ENCODE data around the gene ZNF583.

Gene ZNF583

DNA sequence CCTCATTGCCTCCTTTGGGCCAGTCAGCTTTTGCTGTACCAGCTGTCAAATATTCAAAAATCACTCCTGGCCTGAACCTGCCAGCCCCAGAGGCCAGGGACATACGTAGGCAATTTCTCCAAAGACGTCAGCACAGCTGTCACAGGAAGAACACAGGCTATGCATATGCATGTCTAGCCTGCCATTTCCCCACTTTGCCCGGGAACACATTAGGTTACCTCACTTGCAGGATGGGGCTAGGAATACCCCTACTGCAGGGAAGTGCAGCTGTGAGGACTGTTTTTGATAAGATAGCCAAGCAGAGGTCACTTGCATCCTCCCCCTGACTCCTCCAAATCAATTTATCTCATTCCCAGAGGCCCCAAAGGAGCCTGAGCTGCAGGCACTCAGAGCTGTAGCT, 70.2 kb downstream of the ZNF583 start:
- no peak for DNase-seq (ENCODE audit: low read depth, low spot score)

DNA sequence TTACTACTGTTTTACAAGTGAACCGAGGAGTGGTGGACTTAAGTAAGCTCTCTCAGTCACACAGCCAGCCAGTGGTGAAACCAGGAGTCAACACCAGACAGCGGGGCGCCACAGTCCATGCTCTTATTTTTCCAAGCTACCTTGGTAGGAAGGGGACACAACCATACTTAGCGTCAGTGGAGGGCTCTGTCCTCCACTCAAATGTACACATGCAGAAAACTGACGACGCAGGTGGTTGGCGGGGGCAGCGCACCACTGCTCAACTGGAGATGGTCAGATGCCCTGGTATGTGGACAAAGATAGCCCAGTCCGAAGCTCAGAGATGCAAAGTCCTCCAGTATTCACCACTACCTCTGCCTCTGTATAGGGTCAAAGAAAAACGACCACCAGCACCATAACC, 72.0 kb downstream of the ZNF583 start:
- DNase-seq (ENCODE audit: low read depth, low spot score) = no peak

Data from iPS DF 19.7 (cell line).